ENCODE measurements around the gene DFFB. TPM values are rescaled to one million over a fixed set of nuclear protein-coding genes. Genes with fewer than 3 reads are reported as not detected.

The DFFB gene
- total RNA-seq, 1 experiment from 2014 or later = 9.0 TPM

- Histone ChIP-seq H3K9me2 (ENCODE audit: insufficient read depth) (no peaks in the 10 kb centered on the region), H3K79me2 (ENCODE audit: insufficient read depth, low read length) (no peaks in the 10 kb centered on the region), H2AFZ (ENCODE audit: low read depth, low read length, poor library complexity, severe bottlenecking) (no peak overlapping the region), H3K27ac (ENCODE audit: low read depth, low read length) (no peak overlapping the region), H4K20me1 (ENCODE audit: insufficient read depth) (no peaks in the 10 kb centered on the region), H3K4me2 (ENCODE audit: low read length) (no peak overlapping the region), H3K9ac (ENCODE audit: low read length) (no peak overlapping the region), H3K9me3 (ENCODE audit: control insufficient read depth in 1 of 2, insufficient read depth in 1 of 2, low read depth in 1 of 2, low read length in 2 of 2) (no peaks in the 10 kb centered on the region), H3K36me3 (ENCODE audit: control insufficient read depth in 1 of 2, insufficient read depth in 2 of 2, low read length in 2 of 2) (no peaks in the 10 kb centered on the region), H3K4me3 (replicated peaks in 1 of 2; ENCODE audit: low read depth in 1 of 2, low read length in 2 of 2) (no peak overlapping the region), H3K27me3 (ENCODE audit: insufficient read depth, low read length) (no peaks in the 10 kb centered on the region), H3K4me1 (ENCODE audit: control insufficient read depth in 1 of 2, insufficient read depth in 2 of 2, low read length in 2 of 2) (peaks cover 2 to 11% of the 10 kb centered on the region in 2 experiments; a peak in 3 of 4 replicates)
- CTCF ChIA-PET = no interaction called here
- DNase-seq (ENCODE audit: low read depth, low spot score) (no peak), ATAC-seq (no peak)
- intact Hi-C loops (cut with micrococcal nuclease) = no loop called here
- TF ChIP-seq POLR2AphosphoS5 (IDR thresholded peaks at IDR 0.05; ENCODE audit: low read depth, low read length) = no peak
- no peak for TF ChIP-seq RAD21 (IDR thresholded peaks at IDR 0.05; ENCODE audit: low read depth)
- TF ChIP-seq MAX (IDR thresholded peaks at IDR 0.05) = no peak
- TF ChIP-seq ATF3 (IDR thresholded peaks at IDR 0.05) = no peak
- no peak for TF ChIP-seq CBX3 (IDR thresholded peaks at IDR 0.05; ENCODE audit: low read depth)
- TF ChIP-seq FOSL1 (IDR thresholded peaks at IDR 0.05; ENCODE audit: low read depth) = no peak
- TF ChIP-seq SRF (IDR thresholded peaks at IDR 0.05; ENCODE audit: low read depth) = no peak
- no peak for TF ChIP-seq EZH2 (IDR thresholded peaks at IDR 0.05)
- POLR2A ChIA-PET = no interaction called here
- RAD21 ChIA-PET (ENCODE audit: low non-redundant PET in 1 of 2, low total read pairs in 2 of 2, uncharacterized antibody in 2 of 2, unreplicated experiment in 2 of 2) = no interaction called here
- no TSS peak for BruUV-seq (replicated peaks)
These were observed 48.8 kb downstream of the DFFB start for GRCh38 chr1:3905953-3906671.

- H3K4me1 ChIP-seq (ENCODE audit: control insufficient read depth in 1 of 2, insufficient read depth in 2 of 2, low read length in 2 of 2) = peaks cover 2 to 9% of the 10 kb centered on the region in 2 experiments; a peak in 3 of 4 replicates
- H3K9ac ChIP-seq (ENCODE audit: low read length) = no peak overlapping the region
- intact Hi-C loops (cut with micrococcal nuclease) = no loop called here
- H3K9me2 ChIP-seq (ENCODE audit: insufficient read depth) = no peaks in the 10 kb centered on the region
- ChIA-PET CTCF (interaction anchor here (1.0 kb wide), 1 partner anchor 49 kb away, joined by 3 read pairs; the partner anchor contains the start of genes CEP104 and DFFB), POLR2A (no interaction called here), RAD21 (ENCODE audit: low non-redundant PET in 1 of 2, low total read pairs in 2 of 2, uncharacterized antibody in 2 of 2, unreplicated experiment in 2 of 2) (no interaction called here)
- H3K4me3 ChIP-seq (replicated peaks in 1 of 2; ENCODE audit: low read depth in 1 of 2, low read length in 2 of 2) = no peak overlapping the region
- no peaks in the 10 kb centered on the region for H4K20me1 ChIP-seq (ENCODE audit: insufficient read depth)
- H3K9me3 ChIP-seq (ENCODE audit: control insufficient read depth in 1 of 2, insufficient read depth in 1 of 2, low read depth in 1 of 2, low read length in 2 of 2) = no peaks in the 10 kb centered on the region
- H3K27ac ChIP-seq (ENCODE audit: low read depth, low read length) = no peak overlapping the region
- H3K27me3 ChIP-seq (ENCODE audit: insufficient read depth, low read length) = no peaks in the 10 kb centered on the region
- no peak overlapping the region for H3K4me2 ChIP-seq (ENCODE audit: low read length)
- BruUV-seq (replicated peaks) = no TSS peak
- H3K79me2 ChIP-seq (ENCODE audit: insufficient read depth, low read length) = no peaks in the 10 kb centered on the region
- ATAC-seq = no peak
- H3K36me3 ChIP-seq (ENCODE audit: control insufficient read depth in 1 of 2, insufficient read depth in 2 of 2, low read length in 2 of 2) = no peaks in the 10 kb centered on the region
- no peak overlapping the region for H2AFZ ChIP-seq (ENCODE audit: low read depth, low read length, poor library complexity, severe bottlenecking)
- DNase-seq (ENCODE audit: low read depth, low spot score) = no peak
- TF ChIP-seq YY1 (IDR thresholded peaks at IDR 0.05; ENCODE audit: extremely low read depth, insufficient replicate concordance, low read depth, low read length) (no peak), CEBPB (IDR thresholded peaks at IDR 0.05; ENCODE audit: low read depth) (no peak), ZFX (IDR thresholded peaks at IDR 0.05) (no peak), ZNF274 (IDR thresholded peaks at IDR 0.05; ENCODE audit: low read depth, low read length) (no peak), ZBTB33 (IDR thresholded peaks at IDR 0.05; ENCODE audit: extremely low read depth, insufficient replicate concordance, low read length) (no peak), EZH2 (IDR thresholded peaks at IDR 0.05) (no peak), EZH2phosphoT487 (IDR thresholded peaks at IDR 0.05; ENCODE audit: borderline replicate concordance) (no peak), SP1 (IDR thresholded peaks at IDR 0.05; ENCODE audit: low read depth) (no peak), REST (IDR thresholded peaks at IDR 0.05; ENCODE audit: low read depth) (no peak)
These were observed 49.4 kb downstream of the DFFB start for GRCh38 chr1:3906672-3907020.
